Fibroblast of villous mesenchyme (primary cell): ENCODE results near the gene WHAMM. TPM values are rescaled to one million over a fixed set of nuclear protein-coding genes. Genes with fewer than 3 reads are reported as not detected.

Source experiments
- DNase-seq: peaks from one replicate; pipeline ENCODE4 v3.0.0-alpha.2; 2010; ENCODE audit warnings: low read depth
- H3K4me3 ChIP-seq: 2 replicates; pipeline ENCODE4 v1.5.1; 2011; ENCODE audit warnings: low read depth, mild to moderate bottlenecking, low read length
- CTCF ChIP-seq: IDR thresholded peaks from 2 replicates; pipeline ENCODE4 v1.5.1; 2012; ENCODE audit warnings: low read depth, mild to moderate bottlenecking, low read length; ENCODE audit not compliant: insufficient read depth
- total RNA-seq: library from RNA; depleted of rRNA; stranded (reverse); fragments of >200 nt; gene quantifications from 2 replicates; pipeline ENCODE4 v1.2.3, GENCODE V29; 2012

WHAMM gene
- total RNA-seq, 1 donor: 7.8 TPM

- H3K4me3 ChIP-seq: no peak overlapping the region
- TF ChIP-seq CTCF: no peak
- no peak for DNase-seq
These were observed 66.1 kb downstream of the WHAMM start for GRCh38 chr15:82875411-82876003.

- DNase-seq: no peak
- TF ChIP-seq CTCF: no peak
- no peak overlapping the region for H3K4me3 ChIP-seq
These were observed 68.4 kb downstream of the WHAMM start for GRCh38 chr15:82877825-82878224.

- no peak for TF ChIP-seq CTCF
- no peak overlapping the region for H3K4me3 ChIP-seq
These were observed 68.9 kb downstream of the WHAMM start for GRCh38 chr15:82878325-82878724.

GRCh38 chr15:82880704-82881103 is 71.3 kb downstream of the WHAMM start:
- no peak for TF ChIP-seq CTCF
- no peak overlapping the region for H3K4me3 ChIP-seq

More at GRCh38 chr15:82878325-82878724, 68.9 kb downstream of the WHAMM start:
- DNase-seq: no peak

GRCh38 chr15:82881747-82882146 is 72.3 kb downstream of the WHAMM start:
- no peak for TF ChIP-seq CTCF
- H3K4me3 ChIP-seq: no peak overlapping the region
- no peak for DNase-seq

More at GRCh38 chr15:82880704-82881103, 71.3 kb downstream of the WHAMM start:
- no peak for DNase-seq

- no peak for TF ChIP-seq CTCF
- H3K4me3 ChIP-seq: no peak overlapping the region
- DNase-seq: no peak
These were observed 73.0 kb downstream of the WHAMM start for GRCh38 chr15:82882273-82882928.

Other genes with a start within 250 kb of the WHAMM start
- 3.9 and 7.1 TPM in 2 replicates for gene CPEB1, start 162.3 kb upstream of the WHAMM start, total RNA-seq
- gene AP3B2, start 99.8 kb upstream of the WHAMM start, total RNA-seq: 0.43 and 0.64 TPM in 2 replicates
- gene FSD2, start 3.6 kb upstream of the WHAMM start, total RNA-seq: not detected in 2 replicates
- gene HOMER2, start 143.1 kb downstream of the WHAMM start, total RNA-seq: 1.3 TPM in 2 replicates
- gene RAMAC, start 176.6 kb downstream of the WHAMM start, total RNA-seq: 26.1 and 35.0 TPM in 2 replicates
- gene C15orf40, start 202.0 kb downstream of the WHAMM start, total RNA-seq: 8.7 and 9.1 TPM in 2 replicates